Stomach (tissue), 4 donors: ENCODE measurements around the gene ELL2.

Experiments used
- CTCF ChIP-seq, 7 experiments: fragments of 450-650 bp in 4 of 7; fragments of 200-600 bp in 3 of 7; sonication (generic) in 3 of 7; IDR thresholded peaks; one replicate each; pipeline ENCODE4 v1.5.1; 2016 to 2019; ENCODE audit warnings: antibody characterized with exemption in 7 of 7, control low read depth in 2 of 7, mild to moderate bottlenecking in 1 of 7
- EP300 ChIP-seq: sonication (generic); formaldehyde crosslinking; IDR thresholded peaks from one replicate; pipeline ENCODE4 v1.6.1; 2017; ENCODE audit warnings: antibody characterized with exemption
- POLR2A ChIP-seq, 4 donors: fragments of 450-650 bp; IDR thresholded peaks; one replicate each; pipeline ENCODE4 v1.6.1; 2016; ENCODE audit warnings: antibody characterized with exemption in 4 of 4, control low read depth in 2 of 4, mild to moderate bottlenecking in 1 of 4, moderate library complexity in 1 of 4
- POLR2AphosphoS5 ChIP-seq, 3 donors: sonication (generic); formaldehyde crosslinking; IDR thresholded peaks; one replicate each; pipeline ENCODE4 v1.6.1; 2016; ENCODE audit warnings: antibody characterized with exemption in 3 of 3

GRCh38 chr5:95839658-95840057, 122.0 kb downstream of the ELL2 start:
- TF ChIP-seq CTCF (IDR thresholded peaks at IDR 0.05): no peak
- no peak for TF ChIP-seq POLR2A (IDR thresholded peaks at IDR 0.05)
- no peak for TF ChIP-seq EP300
- TF ChIP-seq POLR2AphosphoS5 (IDR thresholded peaks at IDR 0.05): no peak
